Stomach (tissue), 4 donors: Measurements from ENCODE around the gene PDHX.

Experiments used
- EP300 ChIP-seq: sonication (generic); formaldehyde crosslinking; IDR thresholded peaks from one replicate; pipeline ENCODE4 v1.6.1; 2017; ENCODE audit warnings: antibody characterized with exemption
- POLR2A ChIP-seq, 4 donors: fragments of 450-650 bp; IDR thresholded peaks; one replicate each; pipeline ENCODE4 v1.6.1; 2016; ENCODE audit warnings: antibody characterized with exemption in 4 of 4, control low read depth in 2 of 4, mild to moderate bottlenecking in 1 of 4, moderate library complexity in 1 of 4
- TF ChIP-seq, protein P1 (sequence below), 7 experiments: fragments of 450-650 bp in 4 of 7; fragments of 200-600 bp in 3 of 7; sonication (generic) in 3 of 7; IDR thresholded peaks; one replicate each; pipeline ENCODE4 v1.5.1; 2016 to 2019; ENCODE audit warnings: antibody characterized with exemption in 7 of 7, control low read depth in 2 of 7, mild to moderate bottlenecking in 1 of 7

DNA sequence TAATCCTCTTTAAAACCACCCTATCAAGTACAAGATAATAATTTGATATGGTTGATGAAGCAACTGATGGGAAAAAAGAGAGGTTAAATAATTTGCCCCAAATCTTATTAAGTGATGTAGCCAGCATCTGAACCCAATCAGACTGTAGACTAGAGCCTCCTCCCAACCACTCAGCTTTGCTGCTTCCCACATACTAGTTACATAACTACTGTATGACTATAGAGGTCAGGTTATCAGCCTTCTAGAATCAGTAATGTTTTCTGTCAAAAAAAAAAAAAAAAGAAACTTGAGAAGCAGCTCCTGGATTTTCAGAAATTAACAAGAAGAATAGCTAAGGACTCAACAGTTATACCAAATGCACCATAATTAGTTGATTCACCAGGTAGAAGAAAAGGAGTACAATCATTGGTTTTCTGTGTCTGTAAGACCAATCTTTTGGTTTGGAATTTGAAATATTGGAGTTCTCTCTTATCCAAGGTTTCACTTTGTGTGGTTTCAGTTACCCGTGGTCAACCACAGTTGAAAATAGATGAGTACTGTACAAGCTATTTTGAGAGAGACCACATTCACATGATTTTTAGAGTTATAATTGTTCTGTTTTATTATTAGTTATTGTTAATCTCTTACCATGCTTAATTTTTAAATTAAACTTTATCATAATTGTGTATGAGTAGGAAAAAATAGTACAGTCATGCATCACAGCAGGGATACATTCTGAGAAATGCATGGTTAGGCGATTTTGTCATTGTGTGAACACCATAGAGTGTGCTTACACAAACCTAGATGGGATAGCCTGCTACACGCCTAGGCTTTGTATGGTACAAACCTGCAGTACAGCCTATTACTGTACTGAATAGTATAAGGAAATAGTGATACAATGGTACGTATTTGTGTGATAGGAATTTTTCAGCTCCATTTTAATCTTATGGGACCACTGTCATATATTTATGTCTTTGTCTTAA, 72.2 kb downstream of the PDHX start:
- TF ChIP-seq, protein P1, sequence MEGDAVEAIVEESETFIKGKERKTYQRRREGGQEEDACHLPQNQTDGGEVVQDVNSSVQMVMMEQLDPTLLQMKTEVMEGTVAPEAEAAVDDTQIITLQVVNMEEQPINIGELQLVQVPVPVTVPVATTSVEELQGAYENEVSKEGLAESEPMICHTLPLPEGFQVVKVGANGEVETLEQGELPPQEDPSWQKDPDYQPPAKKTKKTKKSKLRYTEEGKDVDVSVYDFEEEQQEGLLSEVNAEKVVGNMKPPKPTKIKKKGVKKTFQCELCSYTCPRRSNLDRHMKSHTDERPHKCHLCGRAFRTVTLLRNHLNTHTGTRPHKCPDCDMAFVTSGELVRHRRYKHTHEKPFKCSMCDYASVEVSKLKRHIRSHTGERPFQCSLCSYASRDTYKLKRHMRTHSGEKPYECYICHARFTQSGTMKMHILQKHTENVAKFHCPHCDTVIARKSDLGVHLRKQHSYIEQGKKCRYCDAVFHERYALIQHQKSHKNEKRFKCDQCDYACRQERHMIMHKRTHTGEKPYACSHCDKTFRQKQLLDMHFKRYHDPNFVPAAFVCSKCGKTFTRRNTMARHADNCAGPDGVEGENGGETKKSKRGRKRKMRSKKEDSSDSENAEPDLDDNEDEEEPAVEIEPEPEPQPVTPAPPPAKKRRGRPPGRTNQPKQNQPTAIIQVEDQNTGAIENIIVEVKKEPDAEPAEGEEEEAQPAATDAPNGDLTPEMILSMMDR (IDR thresholded peaks at IDR 0.05) = no peak
- TF ChIP-seq POLR2A (IDR thresholded peaks at IDR 0.05) (no peak), EP300 (no peak)
